ENCODE results near the gene ENTPD2. TPM values are rescaled to one million over a fixed set of nuclear protein-coding genes. Genes with fewer than 3 reads are reported as not detected.

Gene ENTPD2
- total RNA-seq, 1 donor from 2014 or later, result 0.41 TPM

DNA sequence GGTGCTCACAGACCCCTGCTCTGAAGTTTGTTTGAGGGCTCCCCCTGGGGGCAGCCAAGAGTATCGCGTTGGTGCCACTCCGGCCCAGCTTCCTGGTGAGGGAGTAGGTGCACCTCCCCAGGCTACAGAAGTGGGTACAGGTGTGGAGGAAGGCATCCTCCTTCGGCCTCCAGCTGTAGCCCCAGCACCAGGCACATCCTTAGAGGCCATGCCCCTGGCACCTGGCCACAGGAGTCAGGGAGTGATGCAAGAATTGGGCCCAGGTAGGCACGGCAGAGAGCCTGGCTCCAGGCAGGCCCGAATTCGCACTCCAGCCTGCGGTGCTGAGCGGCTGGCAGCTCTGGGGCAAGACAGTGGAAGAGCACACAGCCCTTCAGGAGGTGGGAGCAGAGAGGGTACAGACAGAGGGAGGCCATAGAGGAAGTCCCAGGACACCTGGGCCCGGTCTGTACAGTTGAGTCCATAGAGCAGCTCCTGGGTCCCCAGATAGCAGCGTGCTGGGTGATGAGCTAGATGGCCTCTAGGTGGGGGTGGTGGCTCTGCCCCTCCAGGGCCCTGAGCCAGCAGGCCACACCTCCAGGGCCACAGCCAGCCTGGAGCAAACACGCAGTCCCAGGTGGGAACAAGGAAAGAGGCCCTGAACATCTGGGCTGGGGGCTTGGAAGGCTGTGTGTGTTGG lies 14.1 kb upstream of the ENTPD2 start:
- intact Hi-C loops (cut with DNase I), result no loop called here
- DNase-seq, result peak; percentile 89
- no peak overlapping the region for H3K4me3 ChIP-seq
- H3K9me3 ChIP-seq, result no peaks in the 10 kb centered on the region
- peaks cover 9% of the 10 kb centered on the region for H3K27me3 ChIP-seq
- peaks cover 7% of the 10 kb centered on the region for H3K4me1 ChIP-seq
- H3K36me3 ChIP-seq, result no peaks in the 10 kb centered on the region
- no peak overlapping the region for H3K27ac ChIP-seq
- peak; percentile 81 for TF ChIP-seq CTCF (IDR thresholded peaks at IDR 0.05)
- ATAC-seq, result peak; percentile 70

- Histone ChIP-seq H3K27me3 (peaks cover 9% of the 10 kb centered on the region), H3K4me3 (no peak overlapping the region), H3K9me3 (no peaks in the 10 kb centered on the region), H3K36me3 (no peaks in the 10 kb centered on the region), H3K4me1 (peaks cover 6% of the 10 kb centered on the region), H3K27ac (no peak overlapping the region)
- no peak for TF ChIP-seq CTCF (IDR thresholded peaks at IDR 0.05)
- intact Hi-C loops (cut with DNase I), result no loop called here
- ATAC-seq (no peak), DNase-seq (no peak)
Observed at GRCh38 chr9:137066096-137066861, 12.4 kb upstream of the ENTPD2 start.

DNA sequence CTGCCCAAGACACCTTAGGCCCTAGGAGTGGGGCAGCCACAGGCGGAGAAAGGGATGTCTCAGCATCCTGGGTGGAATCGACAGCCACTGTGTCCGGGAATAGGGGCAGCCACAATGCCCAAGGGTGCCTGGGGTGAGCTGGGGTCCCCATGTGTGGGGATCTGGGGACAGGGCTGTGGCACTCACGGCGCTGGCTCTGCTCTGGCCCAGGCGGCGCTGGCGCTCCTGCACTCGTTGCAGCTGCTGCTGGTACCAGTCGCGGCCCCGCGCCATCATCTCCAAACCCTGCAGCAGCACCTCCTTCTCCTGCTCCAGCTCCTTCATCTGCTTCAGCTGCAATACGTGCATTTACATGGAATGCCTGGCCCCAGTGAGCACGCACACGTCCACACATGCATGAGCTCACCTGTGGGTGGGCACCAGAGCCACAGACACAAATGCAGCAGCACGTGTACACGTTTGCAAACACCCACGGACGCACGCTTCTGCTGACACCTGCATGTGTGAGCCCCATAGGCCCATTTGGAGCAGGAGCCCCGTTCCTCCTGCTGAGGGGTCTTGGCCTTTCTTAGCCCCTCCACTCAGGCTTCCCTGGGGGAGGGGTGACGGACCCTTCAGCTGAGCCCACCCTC lies 11.6 kb upstream of the ENTPD2 start:
- no peak overlapping the region for H3K27ac ChIP-seq
- DNase-seq, result no peak
- H3K27me3 ChIP-seq, result peaks cover 9% of the 10 kb centered on the region
- H3K36me3 ChIP-seq, result no peaks in the 10 kb centered on the region
- no peak for TF ChIP-seq CTCF (IDR thresholded peaks at IDR 0.05)
- no peaks in the 10 kb centered on the region for H3K4me1 ChIP-seq
- H3K4me3 ChIP-seq, result no peak overlapping the region
- intact Hi-C loops (cut with DNase I), result no loop called here
- ATAC-seq, result no peak
- no peaks in the 10 kb centered on the region for H3K9me3 ChIP-seq

DNA sequence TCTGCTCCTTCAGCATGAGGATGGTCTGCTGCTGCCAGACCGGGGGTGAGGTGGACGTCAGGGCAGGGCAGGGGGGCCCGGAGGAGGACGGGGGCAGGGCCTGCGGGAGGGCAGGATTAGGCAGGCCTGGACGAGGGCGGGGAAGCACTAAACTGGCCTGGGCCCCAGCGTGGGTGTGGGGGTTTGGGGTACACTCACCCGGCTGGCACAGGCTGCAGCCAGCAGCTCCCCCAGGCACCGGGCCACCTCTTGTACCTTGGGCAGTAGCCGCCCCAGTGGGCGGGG lies 11.0 kb upstream of the ENTPD2 start:
- Histone ChIP-seq H3K9me3 (no peaks in the 10 kb centered on the region), H3K27ac (no peak overlapping the region), H3K4me1 (no peaks in the 10 kb centered on the region), H3K4me3 (no peak overlapping the region), H3K27me3 (peaks cover 9% of the 10 kb centered on the region), H3K36me3 (no peaks in the 10 kb centered on the region)
- no peak for DNase-seq
- intact Hi-C loops (cut with DNase I), result no loop called here
- no peak for TF ChIP-seq CTCF (IDR thresholded peaks at IDR 0.05)
- no peak for ATAC-seq

- intact Hi-C loops (cut with DNase I), result no loop called here
- Histone ChIP-seq H3K27me3 (peaks cover 5% of the 10 kb centered on the region), H3K27ac (no peak overlapping the region), H3K9me3 (no peaks in the 10 kb centered on the region), H3K36me3 (no peaks in the 10 kb centered on the region), H3K4me1 (no peaks in the 10 kb centered on the region), H3K4me3 (no peak overlapping the region)
- peak; percentile 97 for TF ChIP-seq CTCF (IDR thresholded peaks at IDR 0.05)
- DNase-seq, result peak; percentile 87
- peak; percentile 84 for ATAC-seq
Observed at GRCh38 chr9:137064027-137064879, 10.4 kb upstream of the ENTPD2 start.
